Inferior parietal cortex (tissue), 1 donor: ENCODE measurements around the gene PFKM.

ENCODE experiments used
- DNase-seq: peaks from one replicate; pipeline ENCODE4 v3.0.0-alpha.2; 2016; ENCODE audit errors: extremely low spot score

Gene PFKM

DNA sequence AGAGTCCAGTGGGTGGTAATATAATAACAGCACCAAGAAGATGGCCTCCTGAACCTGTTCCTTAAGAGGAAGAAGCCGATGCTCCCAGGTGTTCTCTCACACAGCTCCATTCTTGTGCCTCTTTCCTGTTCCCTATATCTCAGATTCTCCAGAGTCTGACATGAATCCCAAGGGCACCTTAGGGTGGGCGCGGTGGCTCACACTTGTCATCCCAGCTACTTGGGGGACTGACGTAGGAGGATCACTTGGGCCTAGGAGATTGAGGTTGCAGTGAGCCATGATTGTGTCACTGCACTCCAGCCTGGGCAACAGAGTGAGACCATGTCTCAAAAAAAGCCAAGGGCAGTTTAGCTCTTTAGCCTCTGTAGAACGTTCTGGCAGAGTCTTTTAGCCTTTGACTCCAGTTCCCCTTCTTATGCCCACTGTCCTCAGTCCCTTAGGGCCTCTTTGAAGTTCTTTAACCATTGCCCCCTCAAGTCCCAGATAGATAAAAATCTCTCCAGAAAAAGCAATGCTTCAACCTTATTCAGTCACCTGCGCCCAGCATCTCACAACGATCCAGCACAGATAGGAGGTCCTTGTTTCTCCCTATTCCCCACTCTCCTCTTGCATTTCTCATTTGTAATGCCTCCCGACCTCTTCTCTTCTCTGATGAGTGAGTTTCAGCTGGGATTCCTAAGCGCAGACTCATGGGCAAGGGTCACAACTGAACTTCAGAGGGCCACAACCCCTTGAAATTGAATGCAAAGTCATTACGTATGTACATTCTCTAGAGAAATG, 68.9 kb downstream of the PFKM start:
- DNase-seq = no peak

GRCh38 chr12:48189331-48190125, 70.4 kb downstream of the PFKM start:
- peak; percentile 96 for DNase-seq

DNA sequence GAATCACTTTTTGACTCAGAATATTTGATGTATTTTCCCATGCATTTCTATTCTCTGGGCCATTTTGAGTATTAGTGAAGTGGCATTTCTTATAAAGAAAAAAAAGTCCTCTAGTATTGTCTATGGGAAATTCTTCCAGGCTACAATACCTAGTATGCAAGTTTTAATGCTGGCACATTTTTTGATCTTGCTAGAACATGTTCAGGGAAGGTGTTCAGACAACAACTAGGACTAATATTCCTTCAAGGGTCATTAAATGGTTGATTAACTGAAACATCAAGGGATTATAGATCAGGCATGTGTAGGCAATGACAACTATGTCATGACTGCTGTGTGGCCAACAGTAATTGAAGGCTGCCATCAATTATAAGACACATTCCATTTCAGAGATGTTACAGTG, 71.9 kb downstream of the PFKM start:
- no peak for DNase-seq

DNA sequence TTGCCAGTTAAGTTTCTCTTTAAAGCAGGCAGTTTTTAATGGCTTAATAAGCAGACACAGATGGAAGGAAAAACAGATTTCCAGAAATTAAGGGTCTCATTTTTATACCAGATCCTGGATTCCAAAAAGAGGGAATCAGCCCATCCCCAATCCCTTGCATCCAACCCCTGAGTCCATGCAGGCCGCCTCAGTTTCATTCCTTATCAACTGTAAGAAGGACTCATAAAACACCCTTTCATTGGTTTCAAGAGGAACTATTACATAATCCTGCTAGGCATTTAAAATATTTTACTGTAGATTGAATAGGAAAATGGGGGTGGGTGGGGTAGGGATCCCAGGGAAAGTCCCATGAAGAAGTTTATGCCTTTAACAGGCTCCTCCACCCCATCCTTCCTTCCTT, 73.7 kb downstream of the PFKM start:
- no peak for DNase-seq

- no peak for DNase-seq
Measured at GRCh38 chr12:48193623-48194022, 74.5 kb downstream of the PFKM start.

DNA sequence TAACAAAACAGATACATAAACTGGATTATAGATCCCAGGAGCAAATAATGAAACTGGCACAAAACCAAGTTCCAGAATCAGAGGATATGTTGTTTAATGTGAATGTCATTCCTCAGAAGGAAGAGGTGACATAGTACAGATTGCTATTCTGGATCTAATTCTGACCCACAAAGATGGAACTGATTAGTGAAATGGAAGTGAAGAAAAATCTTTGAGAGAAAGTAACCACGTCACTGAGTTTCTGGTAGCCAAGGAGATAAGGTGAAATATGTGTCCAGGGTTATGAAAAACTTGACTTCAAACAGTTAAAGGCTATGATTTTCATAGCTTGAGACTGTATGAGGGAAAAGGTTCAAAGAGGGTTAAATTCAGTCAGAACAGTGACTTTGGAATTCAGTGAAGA, 75.6 kb downstream of the PFKM start:
- no peak for DNase-seq
